ENCODE measurements around the gene SLC1A5.

Gene SLC1A5

GRCh38 chr19:46821512-46822409 is 33.4 kb upstream of the SLC1A5 start:
- H3K36me3 ChIP-seq (replicated peaks; ENCODE audit: insufficient read depth, low read length) = no peaks in the 10 kb centered on the region
- no peaks in the 10 kb centered on the region for H3K9me3 ChIP-seq (replicated peaks; ENCODE audit: insufficient read depth, low read length)
- H3K4me3 ChIP-seq (ENCODE audit: low read length) = no peak overlapping the region
- H3F3A ChIP-seq (ENCODE audit: insufficient read depth, low read length) = no peaks in the 10 kb centered on the region
- DNase-seq = no peak
- TF ChIP-seq EZH2phosphoT487 (IDR thresholded peaks at IDR 0.05; ENCODE audit: low read length) = no peak
- TF ChIP-seq EZH2 (optimal IDR thresholded peaks at IDR 0.05; ENCODE audit: low read depth, low read length) = no peak
- TF ChIP-seq CTCF (IDR thresholded peaks at IDR 0.05; ENCODE audit: low read length) = no peak
- no peak overlapping the region for H2AFZ ChIP-seq (ENCODE audit: low read length)
- H3K79me2 ChIP-seq (ENCODE audit: low read length) = no peaks in the 10 kb centered on the region
- H3K4me1 ChIP-seq (ENCODE audit: low read length) = no peaks in the 10 kb centered on the region
- no peaks in the 10 kb centered on the region for H4K20me1 ChIP-seq (ENCODE audit: insufficient read depth, low read length)
- H3K9me2 ChIP-seq (replicated peaks; ENCODE audit: insufficient read depth, low read length) = no peaks in the 10 kb centered on the region
- no peak overlapping the region for H3K4me2 ChIP-seq (ENCODE audit: low read depth, low read length)
- H3K27me3 ChIP-seq (replicated peaks; ENCODE audit: insufficient read depth, low read length) = no peaks in the 10 kb centered on the region
- no peak overlapping the region for H3K9ac ChIP-seq (ENCODE audit: low read length)
- H3K27ac ChIP-seq (ENCODE audit: low read length) = no peak overlapping the region

- DNase-seq = peak; percentile 19
- Histone ChIP-seq H3K4me2 (ENCODE audit: low read depth, low read length) (0 out of 2 replicates have a peak overlapping the region, but pooled peaks have one; percentile 12), H3K9me3 (replicated peaks; ENCODE audit: insufficient read depth, low read length) (no peaks in the 10 kb centered on the region)
Observed at GRCh38 chr19:46818812-46819211, 30.4 kb upstream of the SLC1A5 start.

GRCh38 chr19:46815833-46816627 is 27.6 kb upstream of the SLC1A5 start:
- no peaks in the 10 kb centered on the region for H3F3A ChIP-seq (ENCODE audit: insufficient read depth, low read length)
- H3K9me3 ChIP-seq (replicated peaks; ENCODE audit: insufficient read depth, low read length) = no peaks in the 10 kb centered on the region
- TF ChIP-seq EZH2phosphoT487 (IDR thresholded peaks at IDR 0.05; ENCODE audit: low read length) (no peak), CTCF (IDR thresholded peaks at IDR 0.05; ENCODE audit: low read length) (no peak), EZH2 (optimal IDR thresholded peaks at IDR 0.05; ENCODE audit: low read depth, low read length) (no peak)
- no peaks in the 10 kb centered on the region for H3K9me2 ChIP-seq (replicated peaks; ENCODE audit: insufficient read depth, low read length)
- H3K36me3 ChIP-seq (replicated peaks; ENCODE audit: insufficient read depth, low read length) = no peaks in the 10 kb centered on the region
- no peaks in the 10 kb centered on the region for H3K27me3 ChIP-seq (replicated peaks; ENCODE audit: insufficient read depth, low read length)
- H3K4me1 ChIP-seq (ENCODE audit: low read length) = no peaks in the 10 kb centered on the region
- no peak overlapping the region for H3K4me2 ChIP-seq (ENCODE audit: low read depth, low read length)
- no peak overlapping the region for H2AFZ ChIP-seq (ENCODE audit: low read length)
- no peak overlapping the region for H3K9ac ChIP-seq (ENCODE audit: low read length)
- no peak overlapping the region for H3K27ac ChIP-seq (ENCODE audit: low read length)
- H3K79me2 ChIP-seq (ENCODE audit: low read length) = no peaks in the 10 kb centered on the region
- no peaks in the 10 kb centered on the region for H4K20me1 ChIP-seq (ENCODE audit: insufficient read depth, low read length)
- no peak overlapping the region for H3K4me3 ChIP-seq (ENCODE audit: low read length)
- no peak for DNase-seq

More at GRCh38 chr19:46818812-46819211, 30.4 kb upstream of the SLC1A5 start:
- no peaks in the 10 kb centered on the region for H3K36me3 ChIP-seq (replicated peaks; ENCODE audit: insufficient read depth, low read length)
- no peaks in the 10 kb centered on the region for H3K9me2 ChIP-seq (replicated peaks; ENCODE audit: insufficient read depth, low read length)
- no peaks in the 10 kb centered on the region for H3F3A ChIP-seq (ENCODE audit: insufficient read depth, low read length)
- no peak overlapping the region for H3K27ac ChIP-seq (ENCODE audit: low read length)
- H2AFZ ChIP-seq (ENCODE audit: low read length) = 0 out of 2 replicates have a peak overlapping the region, but pooled peaks have one; percentile 19
- H4K20me1 ChIP-seq (ENCODE audit: insufficient read depth, low read length) = no peaks in the 10 kb centered on the region
- no peaks in the 10 kb centered on the region for H3K27me3 ChIP-seq (replicated peaks; ENCODE audit: insufficient read depth, low read length)
- H3K4me1 ChIP-seq (ENCODE audit: low read length) = no peaks in the 10 kb centered on the region
- no peak overlapping the region for H3K4me3 ChIP-seq (ENCODE audit: low read length)
- no peak for TF ChIP-seq EZH2phosphoT487 (IDR thresholded peaks at IDR 0.05; ENCODE audit: low read length)
- TF ChIP-seq CTCF (IDR thresholded peaks at IDR 0.05; ENCODE audit: low read length) = no peak
- no peak for TF ChIP-seq EZH2 (optimal IDR thresholded peaks at IDR 0.05; ENCODE audit: low read depth, low read length)
- no peak overlapping the region for H3K9ac ChIP-seq (ENCODE audit: low read length)
- no peaks in the 10 kb centered on the region for H3K79me2 ChIP-seq (ENCODE audit: low read length)

Data from MM.1S (cell line).